GM18508 (cell line): ENCODE results near the gene PRKD1.

Experiments used
- ATAC-seq: cut with Tn5 transposase; IDR thresholded peaks from one replicate; pipeline ENCODE4 v1.9.1; 2021; ENCODE audit warnings: moderate number of reproducible peaks; ENCODE audit not compliant: insufficient read depth, unreplicated experiment

Gene PRKD1

DNA sequence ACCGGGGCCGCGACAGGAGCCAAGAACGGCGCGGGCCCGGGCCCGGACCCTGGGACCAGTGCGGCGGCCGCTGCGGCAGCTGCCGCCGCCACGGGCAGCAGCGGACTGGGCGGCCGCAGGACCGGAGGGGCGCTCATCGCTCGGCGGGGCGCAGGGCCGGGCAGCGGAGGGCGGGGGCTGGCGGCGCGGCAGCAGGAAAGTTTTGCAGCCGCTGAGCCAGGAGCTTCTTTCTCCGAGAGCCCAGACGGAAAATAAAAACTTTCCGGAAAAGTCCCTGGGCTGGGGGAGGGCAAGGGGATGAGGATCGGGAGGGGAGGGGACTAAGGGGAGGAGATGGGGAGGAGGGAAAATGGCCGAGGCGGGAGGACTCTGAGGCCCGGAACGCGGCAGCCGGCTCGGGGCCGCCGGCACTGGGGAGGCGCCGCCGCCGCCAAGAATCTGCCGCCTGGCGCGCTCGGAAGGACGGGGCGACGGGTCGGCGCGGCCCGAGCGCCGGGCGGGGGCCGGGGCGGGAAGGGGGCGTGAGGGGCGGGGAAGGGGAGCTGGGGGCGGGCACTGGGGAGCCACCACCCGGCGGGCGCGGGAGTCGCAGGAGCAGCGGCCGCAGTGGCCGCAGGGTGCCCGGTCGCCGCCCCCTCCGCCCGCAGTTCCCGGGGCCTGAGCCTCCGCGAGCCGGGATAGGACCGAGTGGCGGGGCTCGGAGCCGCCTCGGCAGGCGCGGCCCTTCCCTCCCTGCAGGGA lies at the start of gene PRKD1:
Gene PRKD1, minus strand, starts transcription at position 472 of the 741 bp plus-strand sequence.
- ATAC-seq, result no peak

DNA sequence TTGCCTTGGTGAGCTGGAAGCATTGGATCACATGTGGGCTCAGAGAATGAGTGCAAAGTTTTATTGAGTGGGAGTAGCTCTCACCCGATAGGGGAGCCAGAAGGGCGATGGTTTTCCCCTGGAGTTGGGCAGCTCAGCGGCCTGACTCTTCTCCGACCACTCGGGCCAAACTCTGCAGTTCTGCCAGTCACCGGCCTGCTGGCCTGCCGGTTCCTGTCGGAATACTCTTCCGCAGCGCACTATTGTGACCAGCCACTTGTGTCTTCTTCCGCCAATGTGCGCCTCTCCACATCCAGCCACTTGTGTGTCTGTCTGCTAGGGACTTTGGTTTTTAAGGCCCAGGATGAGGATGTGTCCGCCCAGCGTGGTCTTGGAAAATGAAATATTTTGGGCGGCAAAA lies 43.5 kb upstream of the PRKD1 start:
- no peak for ATAC-seq

DNA sequence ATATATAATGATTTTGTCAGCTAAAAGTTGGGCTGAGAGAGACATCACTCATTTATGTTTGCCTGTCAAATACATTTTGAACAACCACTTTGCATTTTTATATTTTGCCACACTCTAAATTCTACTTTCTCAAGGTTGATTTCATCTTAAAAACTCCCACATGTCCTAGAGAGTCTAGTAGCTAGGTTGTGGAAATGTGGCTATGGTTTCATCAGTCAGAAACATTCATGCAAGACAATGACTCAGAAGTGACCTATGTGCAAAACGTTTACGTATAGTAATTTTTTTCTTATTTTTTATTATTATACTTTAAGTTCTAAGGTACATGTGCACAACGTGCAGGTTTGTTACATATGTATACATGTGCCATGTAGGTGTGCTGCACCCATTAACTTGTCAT lies 27.4 kb upstream of the PRKD1 start:
- ATAC-seq, result no peak

- no peak for ATAC-seq
Observed at GRCh38 chr14:29953501-29953900, 25.9 kb upstream of the PRKD1 start.

DNA sequence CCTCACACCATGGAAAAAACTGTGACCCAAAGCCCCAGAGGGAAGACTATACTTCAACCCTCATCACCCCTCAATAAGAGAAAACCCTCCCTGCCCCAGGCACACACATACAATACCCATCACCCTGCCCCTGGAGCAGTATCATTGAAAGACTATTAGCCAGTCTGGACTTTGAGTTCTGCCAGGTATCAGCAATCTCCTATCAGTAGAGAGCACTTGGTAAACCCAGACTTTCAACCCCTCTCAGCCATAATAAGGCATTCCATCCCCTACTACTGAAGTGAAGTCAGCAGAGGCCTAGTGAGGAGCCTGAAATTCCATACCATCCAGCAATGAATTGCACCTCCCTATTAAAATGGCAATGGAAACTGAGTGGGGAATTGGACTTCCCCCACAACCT lies 16.4 kb upstream of the PRKD1 start:
- ATAC-seq, result no peak

DNA sequence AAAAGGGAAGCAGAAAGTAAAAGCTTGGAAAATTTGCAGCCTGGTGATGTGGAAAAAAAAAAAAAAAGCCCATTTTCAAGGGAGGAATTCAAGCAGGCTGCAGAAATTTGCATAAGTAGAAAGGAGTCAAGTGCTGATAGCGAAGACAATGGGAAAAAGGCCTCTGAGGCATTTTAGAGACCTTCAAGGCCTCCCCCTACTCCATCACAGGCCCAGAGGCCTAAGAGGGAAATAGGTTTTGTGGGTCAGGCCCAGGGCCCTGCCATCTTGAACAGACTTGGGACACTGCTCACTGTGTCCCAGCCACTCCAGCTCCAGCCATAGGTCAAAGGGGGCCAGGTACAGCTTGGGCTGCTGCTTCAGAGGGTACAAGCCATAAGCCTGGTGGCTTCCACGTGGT lies 13.8 kb upstream of the PRKD1 start:
- no peak for ATAC-seq

DNA sequence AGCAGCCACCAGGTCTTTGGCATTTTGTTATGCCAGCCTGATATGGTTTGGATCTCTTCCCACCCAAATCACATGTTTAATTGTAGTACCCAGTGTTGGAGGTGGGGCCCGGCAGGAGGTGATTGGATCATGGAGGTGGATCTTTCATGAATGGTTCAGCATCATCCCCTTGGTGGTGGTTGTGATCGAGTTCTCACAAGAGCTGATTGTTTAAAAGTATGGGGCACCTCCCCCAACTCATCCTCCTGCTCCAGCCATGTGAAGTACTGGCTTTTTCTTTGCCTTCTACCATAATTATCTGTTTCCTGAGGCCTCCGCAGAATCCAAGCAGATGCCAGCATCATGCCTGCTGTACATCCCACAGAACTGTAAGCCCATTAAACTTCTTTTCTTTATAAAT lies 12.8 kb upstream of the PRKD1 start:
- ATAC-seq, result no peak

- ATAC-seq, result no peak
Observed at GRCh38 chr14:29937116-29937515, 9.5 kb upstream of the PRKD1 start.

- ATAC-seq, result no peak
Observed at GRCh38 chr14:29930283-29930682, 2.6 kb upstream of the PRKD1 start.

- ATAC-seq, result no peak
Observed at GRCh38 chr14:29928117-29928640, 532 bp upstream of the PRKD1 start.

GRCh38 chr14:29926701-29927375 lies 809 bp downstream of the PRKD1 start:
- ATAC-seq, result no peak

DNA sequence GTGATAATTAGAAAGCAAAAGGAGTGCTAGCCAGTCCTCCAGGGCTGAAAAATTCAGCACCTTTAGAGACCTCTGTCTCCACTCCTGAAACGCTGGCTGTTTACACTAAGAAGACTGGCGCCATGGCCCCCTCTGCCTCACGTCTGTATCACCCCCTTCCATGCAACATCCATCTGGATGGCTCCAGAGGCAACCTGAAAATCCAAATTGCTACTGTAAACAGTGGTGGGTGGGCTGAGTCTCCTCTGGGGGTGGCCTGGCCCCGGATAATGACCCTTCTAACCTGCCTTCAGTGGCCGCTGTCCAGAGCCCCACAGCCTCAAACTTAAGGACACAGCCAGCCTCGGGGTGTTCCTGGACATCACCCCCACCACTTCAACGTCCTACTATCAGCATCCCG lies 1.4 kb downstream of the PRKD1 start:
- no peak for ATAC-seq

- no peak for ATAC-seq
Observed at GRCh38 chr14:29925736-29926135, 1.9 kb downstream of the PRKD1 start.

GRCh38 chr14:29925101-29925722 lies 2.4 kb downstream of the PRKD1 start:
- ATAC-seq, result no peak

DNA sequence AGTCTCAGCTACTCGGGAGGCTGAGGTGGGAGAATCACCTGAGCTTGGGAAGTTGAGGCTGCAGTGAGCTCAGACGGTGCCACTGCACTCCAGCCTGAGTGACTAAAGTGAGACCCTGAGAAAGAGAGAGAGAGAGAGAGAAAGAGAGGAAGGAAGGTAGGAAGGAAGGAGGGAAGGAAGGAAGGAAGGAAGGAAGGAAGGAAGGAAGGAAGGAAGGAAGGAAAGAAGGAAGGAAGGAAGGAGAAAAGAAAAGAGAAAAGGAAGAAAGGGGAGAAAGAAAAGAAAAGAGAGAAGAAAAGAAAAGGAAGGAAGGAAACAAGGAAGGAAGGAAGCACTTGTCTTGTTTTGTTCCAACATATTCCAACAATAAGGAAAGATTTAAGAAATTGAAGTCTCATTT lies 7.8 kb downstream of the PRKD1 start:
- ATAC-seq, result no peak

DNA sequence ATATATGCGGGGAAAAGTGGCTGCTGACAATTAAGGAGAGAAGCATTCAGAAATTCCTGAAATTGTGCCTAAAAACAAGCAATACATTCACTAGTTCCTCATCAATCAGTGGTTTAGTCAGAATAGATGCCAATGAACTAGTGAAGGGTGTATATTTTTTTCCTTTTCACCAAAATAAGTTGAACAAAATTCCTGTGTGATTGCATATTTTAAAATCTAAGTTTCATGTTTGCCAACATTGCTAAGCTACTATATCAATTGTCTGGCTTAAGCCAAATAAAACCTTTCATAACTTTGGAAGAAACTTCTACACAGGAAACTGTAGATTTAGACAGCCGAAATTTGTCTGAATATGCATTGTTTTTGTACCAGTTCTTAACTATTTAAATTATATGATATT lies 8.7 kb downstream of the PRKD1 start:
- no peak for ATAC-seq

DNA sequence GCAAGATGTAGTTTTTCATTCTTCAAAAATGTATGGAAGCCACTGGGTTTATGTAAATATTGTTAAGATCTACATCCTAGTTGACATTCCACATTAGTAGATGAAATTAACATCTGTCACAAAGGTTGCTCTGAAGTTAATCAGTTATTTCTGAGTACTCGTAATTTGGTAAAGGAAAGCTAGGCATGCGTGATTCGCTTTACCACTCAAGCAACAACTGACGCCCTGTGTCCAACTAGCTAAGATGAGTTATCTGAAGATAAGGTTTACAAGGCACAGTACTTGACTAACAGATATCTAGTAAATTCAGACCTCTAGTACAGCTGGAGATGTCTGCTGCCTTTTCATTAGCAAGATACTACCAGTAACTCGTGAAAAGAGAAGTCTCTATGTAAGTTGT lies 14.1 kb downstream of the PRKD1 start:
- no peak for ATAC-seq

DNA sequence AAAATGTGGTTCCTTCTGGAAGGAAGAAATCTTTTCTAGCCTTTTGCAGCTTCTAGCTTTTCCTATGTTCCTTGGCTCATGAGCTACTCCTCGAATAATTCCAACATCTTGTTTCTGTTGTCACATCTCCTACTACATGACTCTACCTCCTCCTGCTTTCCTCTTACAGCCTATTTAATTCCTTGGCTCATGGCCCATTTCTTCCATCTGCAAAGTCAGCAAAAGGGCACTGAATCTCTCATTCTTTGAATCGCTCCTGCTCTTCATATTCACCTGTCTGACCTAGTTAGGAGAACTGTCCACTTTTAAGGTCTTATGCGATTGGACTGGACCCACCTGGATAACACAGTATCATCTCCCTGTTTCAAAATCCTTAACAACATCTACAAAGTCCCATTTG lies 15.8 kb downstream of the PRKD1 start:
- no peak for ATAC-seq

GRCh38 chr14:29908652-29909577 lies 18.7 kb downstream of the PRKD1 start:
- ATAC-seq, result no peak

DNA sequence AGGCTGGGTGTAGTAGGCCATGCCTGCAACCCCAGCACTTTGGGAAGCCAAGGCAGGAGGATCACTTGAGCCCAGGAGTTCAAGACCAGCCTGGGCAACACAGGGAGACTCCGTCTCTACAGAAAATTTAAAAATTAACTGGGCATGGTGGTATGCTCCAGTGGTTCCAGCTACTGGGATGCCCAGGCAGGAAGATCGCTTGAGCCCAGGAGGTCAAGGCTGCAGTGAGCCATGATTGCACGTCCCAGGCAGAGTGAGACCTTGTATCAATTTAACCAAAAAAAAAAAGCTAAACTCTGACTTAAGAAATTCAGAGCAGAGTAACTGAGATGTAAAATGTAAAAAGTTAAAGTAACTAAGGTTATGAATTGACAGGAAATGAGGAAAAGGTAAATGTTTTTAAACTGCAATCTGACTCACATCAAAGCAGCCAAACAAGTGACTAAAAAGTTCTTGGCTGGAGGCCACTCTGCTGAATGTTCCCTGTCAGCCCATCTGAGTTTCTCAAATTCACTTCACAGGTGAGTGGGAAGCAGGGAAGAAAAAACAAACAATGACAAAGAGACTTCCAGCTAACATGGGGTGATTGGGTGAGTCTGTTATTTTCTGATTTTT lies 21.3 kb downstream of the PRKD1 start:
- no peak for ATAC-seq
